Mesodermal cell (in vitro differentiated cells): Measurements from ENCODE around the gene ADAMTS9.

Source experiments
- H3K27ac ChIP-seq: 2 replicates; pipeline ENCODE4 v1.7.0; 2013; ENCODE audit warnings: mild to moderate bottlenecking, low read depth, low read length, moderate library complexity; ENCODE audit not compliant: severe bottlenecking
- H3K36me3 ChIP-seq: 2 replicates; pipeline ENCODE4 v1.7.1; 2013; ENCODE audit warnings: mild to moderate bottlenecking, low read length, moderate library complexity; ENCODE audit not compliant: control insufficient read depth, insufficient read depth
- H3K4me1 ChIP-seq: one replicate; pipeline ENCODE4 v1.7.1; 2013; ENCODE audit warnings: mild to moderate bottlenecking, low read length; ENCODE audit not compliant: insufficient read depth, control insufficient read depth, poor library complexity, severe bottlenecking
- H3K4me3 ChIP-seq: 2 replicates; pipeline ENCODE4 v1.7.0; 2013; ENCODE audit warnings: low read length, control low read depth, mild to moderate bottlenecking; ENCODE audit not compliant: insufficient read depth, poor library complexity, severe bottlenecking; ENCODE audit errors: extremely low read depth
- H3K9me3 ChIP-seq: 2 replicates; pipeline ENCODE4 v1.7.1; 2013; ENCODE audit warnings: mild to moderate bottlenecking, low read length, moderate library complexity; ENCODE audit not compliant: control insufficient read depth
- WGBS, 2 experiments: methylation state at CpG; one replicate each; pipeline ENCODE4 v1.1.5; 2013; ENCODE audit warnings: missing lambda C conversion rate in 2 of 2; ENCODE audit not compliant: insufficient coverage in 2 of 2; 5-methylcytosine and 5-hydroxymethylcytosine counted together

ADAMTS9 gene

GRCh38 chr3:64654013-64654412, 33.8 kb downstream of the ADAMTS9 start:
- H3K36me3 ChIP-seq = peaks cover 98% of the 10 kb centered on the region
- no peak overlapping the region for H3K27ac ChIP-seq
- H3K4me1 ChIP-seq = peaks cover 22% of the 10 kb centered on the region
- WGBS, 2 experiments = 98 to 100% methylated on average over 3 to 5 of the region's 5 CpGs
- H3K4me3 ChIP-seq = no peak overlapping the region
- H3K9me3 ChIP-seq = no peaks in the 10 kb centered on the region

- Histone ChIP-seq H3K4me3 (no peak overlapping the region), H3K36me3 (peaks cover 94% of the 10 kb centered on the region), H3K9me3 (no peaks in the 10 kb centered on the region), H3K27ac (no peak overlapping the region), H3K4me1 (peaks cover 22% of the 10 kb centered on the region)
- WGBS, 2 experiments = 97 to 100% methylated on average over 2 to 3 of the region's 3 CpGs
These were observed 34.7 kb downstream of the ADAMTS9 start for GRCh38 chr3:64653101-64653500.

- Histone ChIP-seq H3K27ac (peak overlapping the region; percentile 54), H3K4me3 (no peak overlapping the region), H3K36me3 (peaks cover 92% of the 10 kb centered on the region), H3K9me3 (no peaks in the 10 kb centered on the region), H3K4me1 (peaks cover 22% of the 10 kb centered on the region)
- WGBS, 2 experiments = 69 to 80% methylated on average over 2 of the region's 2 CpGs
These were observed 36.0 kb downstream of the ADAMTS9 start for GRCh38 chr3:64651741-64652241.

- no peaks in the 10 kb centered on the region for H3K9me3 ChIP-seq
- 93 to 100% methylated on average over 2 to 3 of the region's 3 CpGs for WGBS, 2 experiments
- peaks cover 92% of the 10 kb centered on the region for H3K36me3 ChIP-seq
- H3K27ac ChIP-seq = peak overlapping the region; percentile 54
- H3K4me1 ChIP-seq = peaks cover 22% of the 10 kb centered on the region
- H3K4me3 ChIP-seq = no peak overlapping the region
These were observed 36.5 kb downstream of the ADAMTS9 start for GRCh38 chr3:64651303-64651702.

- H3K4me3 ChIP-seq = no peak overlapping the region
- H3K4me1 ChIP-seq = peaks cover 22% of the 10 kb centered on the region
- no peaks in the 10 kb centered on the region for H3K9me3 ChIP-seq
- H3K36me3 ChIP-seq = peaks cover 92% of the 10 kb centered on the region
- H3K27ac ChIP-seq = peak overlapping the region; percentile 54
- WGBS, 2 experiments = no CpG with 5 or more reads among the region's 1 CpG
These were observed 37.1 kb downstream of the ADAMTS9 start for GRCh38 chr3:64650715-64651114.

GRCh38 chr3:64650096-64650622, 37.6 kb downstream of the ADAMTS9 start:
- H3K36me3 ChIP-seq = peaks cover 92% of the 10 kb centered on the region
- no peak overlapping the region for H3K4me3 ChIP-seq
- H3K9me3 ChIP-seq = no peaks in the 10 kb centered on the region
- H3K4me1 ChIP-seq = peaks cover 22% of the 10 kb centered on the region
- WGBS, 2 experiments = 72 to 80% methylated on average over 3 to 4 of the region's 9 CpGs
- peak overlapping the region; percentile 54 for H3K27ac ChIP-seq

GRCh38 chr3:64648927-64649906, 38.6 kb downstream of the ADAMTS9 start:
- Histone ChIP-seq H3K4me1 (peaks cover 21% of the 10 kb centered on the region), H3K36me3 (peaks cover 92% of the 10 kb centered on the region), H3K9me3 (no peaks in the 10 kb centered on the region), H3K4me3 (no peak overlapping the region), H3K27ac (no peak overlapping the region)
- WGBS, 2 experiments = 92 to 98% methylated on average over 7 to 10 of the region's 11 CpGs

GRCh38 chr3:64647825-64648224, 40.0 kb downstream of the ADAMTS9 start:
- no peak overlapping the region for H3K4me3 ChIP-seq
- no peaks in the 10 kb centered on the region for H3K9me3 ChIP-seq
- 92 to 100% methylated on average over 1 to 7 of the region's 7 CpGs for WGBS, 2 experiments
- peaks cover 19% of the 10 kb centered on the region for H3K4me1 ChIP-seq
- peaks cover 84% of the 10 kb centered on the region for H3K36me3 ChIP-seq
- H3K27ac ChIP-seq = no peak overlapping the region

GRCh38 chr3:64645243-64645642, 42.6 kb downstream of the ADAMTS9 start:
- H3K36me3 ChIP-seq = peaks cover 78% of the 10 kb centered on the region
- H3K27ac ChIP-seq = peak overlapping the region; percentile 57
- H3K4me1 ChIP-seq = peaks cover 4% of the 10 kb centered on the region
- H3K9me3 ChIP-seq = no peaks in the 10 kb centered on the region
- no peak overlapping the region for H3K4me3 ChIP-seq

GRCh38 chr3:64644483-64644882, 43.3 kb downstream of the ADAMTS9 start:
- WGBS, 2 experiments = 100% methylated on average over 1 to 2 of the region's 3 CpGs
- Histone ChIP-seq H3K36me3 (peaks cover 73% of the 10 kb centered on the region), H3K27ac (no peak overlapping the region)

More at GRCh38 chr3:64644483-64644882, 43.3 kb downstream of the ADAMTS9 start:
- Histone ChIP-seq H3K4me1 (no peaks in the 10 kb centered on the region), H3K9me3 (no peaks in the 10 kb centered on the region), H3K4me3 (no peak overlapping the region)
